Measurements from ENCODE around the gene PPP2R2C. TPM values are rescaled to one million over a fixed set of nuclear protein-coding genes. Genes with fewer than 3 reads are reported as not detected.

Gene PPP2R2C
- polyA plus RNA-seq, 1 donor from 2014 or later, result 34.4 TPM

DNA sequence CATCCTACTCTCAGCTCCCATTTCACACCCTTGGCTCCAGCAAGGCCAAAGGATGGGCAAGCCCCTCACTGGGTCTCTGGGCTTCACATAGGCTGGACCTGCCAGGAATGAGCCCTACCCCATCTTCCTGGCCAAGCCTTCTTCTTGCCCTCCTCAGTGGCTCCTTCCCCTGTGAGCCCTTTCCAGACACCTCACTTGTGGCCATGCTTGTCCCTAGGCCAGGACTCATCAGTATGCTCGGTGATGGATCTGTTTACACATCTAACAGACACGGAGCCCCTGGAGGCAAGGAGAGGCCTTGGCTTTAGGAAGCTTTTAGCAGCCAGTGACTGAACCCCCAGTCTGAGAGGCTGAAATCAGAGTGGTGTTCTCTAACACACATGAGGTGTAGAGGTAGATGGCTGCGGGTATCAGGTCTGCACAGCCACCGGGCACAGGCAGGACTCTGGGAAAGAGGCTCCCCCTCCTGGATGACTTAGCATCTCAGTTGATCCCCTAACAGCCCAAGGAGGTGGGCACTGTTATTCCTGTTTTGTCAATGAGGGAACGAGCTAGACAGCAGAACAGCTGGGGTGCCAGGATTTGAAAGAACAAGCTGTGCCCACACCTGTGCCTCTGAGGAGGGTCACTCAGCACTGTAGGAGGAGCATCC lies 44.8 kb downstream of the PPP2R2C start:
- Histone ChIP-seq H2AFZ (ENCODE audit: low read depth, low read length) (no peak overlapping the region), H3F3A (ENCODE audit: insufficient read depth, low read length, poor library complexity, severe bottlenecking) (no peaks in the 10 kb centered on the region)
- TF ChIP-seq SMC3 (conservative IDR thresholded peaks at IDR 0.05; ENCODE audit: poor library complexity) (no peak), REST (IDR thresholded peaks at IDR 0.05; ENCODE audit: borderline replicate concordance) (no peak), TAF1 (IDR thresholded peaks at IDR 0.05; ENCODE audit: low read depth) (no peak), POLR2AphosphoS5 (IDR thresholded peaks at IDR 0.05) (no peak), MXI1 (conservative IDR thresholded peaks at IDR 0.05; ENCODE audit: poor library complexity, severe bottlenecking) (no peak)

GRCh38 chr4:6426571-6427438 lies 45.6 kb downstream of the PPP2R2C start:
- Histone ChIP-seq H3K4me2 (ENCODE audit: low read length) (no peak overlapping the region), H3K4me3 (ENCODE audit: low read length) (no peak overlapping the region), H3F3A (ENCODE audit: insufficient read depth, low read length, poor library complexity, severe bottlenecking) (no peaks in the 10 kb centered on the region)

More for the DNA sequence above, 44.8 kb downstream of the PPP2R2C start:
- Histone ChIP-seq H3K79me2 (replicated peaks; ENCODE audit: insufficient read depth, low read length) (no peaks in the 10 kb centered on the region), H3K9me2 (ENCODE audit: insufficient read depth, low read length) (no peaks in the 10 kb centered on the region), H4K20me1 (ENCODE audit: insufficient read depth) (no peaks in the 10 kb centered on the region), H3K4me3 (ENCODE audit: low read length) (no peak overlapping the region), H3K36me3 (ENCODE audit: insufficient read depth, low read length) (no peaks in the 10 kb centered on the region), H3K4me2 (ENCODE audit: low read length) (no peak overlapping the region), H3K27ac (ENCODE audit: low read length) (no peak overlapping the region), H3K27me3 (ENCODE audit: insufficient read depth, low read depth, low read length) (no peaks in the 10 kb centered on the region), H3K9ac (ENCODE audit: low read length) (no peak overlapping the region), H3K9me3 (ENCODE audit: low read length) (no peaks in the 10 kb centered on the region)

More at GRCh38 chr4:6426571-6427438, 45.6 kb downstream of the PPP2R2C start:
- no peak overlapping the region for H3K9ac ChIP-seq (ENCODE audit: low read length)
- no peaks in the 10 kb centered on the region for H3K27me3 ChIP-seq (ENCODE audit: insufficient read depth, low read depth, low read length)
- TF ChIP-seq, protein P1, sequence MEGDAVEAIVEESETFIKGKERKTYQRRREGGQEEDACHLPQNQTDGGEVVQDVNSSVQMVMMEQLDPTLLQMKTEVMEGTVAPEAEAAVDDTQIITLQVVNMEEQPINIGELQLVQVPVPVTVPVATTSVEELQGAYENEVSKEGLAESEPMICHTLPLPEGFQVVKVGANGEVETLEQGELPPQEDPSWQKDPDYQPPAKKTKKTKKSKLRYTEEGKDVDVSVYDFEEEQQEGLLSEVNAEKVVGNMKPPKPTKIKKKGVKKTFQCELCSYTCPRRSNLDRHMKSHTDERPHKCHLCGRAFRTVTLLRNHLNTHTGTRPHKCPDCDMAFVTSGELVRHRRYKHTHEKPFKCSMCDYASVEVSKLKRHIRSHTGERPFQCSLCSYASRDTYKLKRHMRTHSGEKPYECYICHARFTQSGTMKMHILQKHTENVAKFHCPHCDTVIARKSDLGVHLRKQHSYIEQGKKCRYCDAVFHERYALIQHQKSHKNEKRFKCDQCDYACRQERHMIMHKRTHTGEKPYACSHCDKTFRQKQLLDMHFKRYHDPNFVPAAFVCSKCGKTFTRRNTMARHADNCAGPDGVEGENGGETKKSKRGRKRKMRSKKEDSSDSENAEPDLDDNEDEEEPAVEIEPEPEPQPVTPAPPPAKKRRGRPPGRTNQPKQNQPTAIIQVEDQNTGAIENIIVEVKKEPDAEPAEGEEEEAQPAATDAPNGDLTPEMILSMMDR (IDR thresholded peaks at IDR 0.05; ENCODE audit: poor library complexity, severe bottlenecking), result no peak
- TF ChIP-seq EZH2 (IDR thresholded peaks at IDR 0.05; ENCODE audit: borderline replicate concordance, insufficient read depth, low read length, poor library complexity, severe bottlenecking) (no peak), SMC3 (conservative IDR thresholded peaks at IDR 0.05; ENCODE audit: poor library complexity) (no peak), MXI1 (conservative IDR thresholded peaks at IDR 0.05; ENCODE audit: poor library complexity, severe bottlenecking) (no peak), EP300 (conservative IDR thresholded peaks at IDR 0.05; ENCODE audit: poor library complexity, severe bottlenecking) (no peak), TAF1 (IDR thresholded peaks at IDR 0.05; ENCODE audit: low read depth) (no peak), REST (IDR thresholded peaks at IDR 0.05; ENCODE audit: borderline replicate concordance) (no peak), RAD21 (conservative IDR thresholded peaks at IDR 0.05) (no peak), POLR2AphosphoS5 (IDR thresholded peaks at IDR 0.05) (no peak)
- H4K20me1 ChIP-seq (ENCODE audit: insufficient read depth), result no peaks in the 10 kb centered on the region
- H3K9me2 ChIP-seq (ENCODE audit: insufficient read depth, low read length), result no peaks in the 10 kb centered on the region
- H3K79me2 ChIP-seq (replicated peaks; ENCODE audit: insufficient read depth, low read length), result no peaks in the 10 kb centered on the region
- H3K27ac ChIP-seq (ENCODE audit: low read length), result no peak overlapping the region
- no peaks in the 10 kb centered on the region for H3K9me3 ChIP-seq (ENCODE audit: low read length)
- H2AFZ ChIP-seq (ENCODE audit: low read depth, low read length), result no peak overlapping the region
- no peaks in the 10 kb centered on the region for H3K36me3 ChIP-seq (ENCODE audit: insufficient read depth, low read length)
